Type B pancreatic cell (in vitro differentiated cells): ENCODE data around the gene EIF2S3B. TPM values are rescaled to one million over a fixed set of nuclear protein-coding genes. Genes with fewer than 3 reads are reported as not detected.

Source experiments
- DNase-seq: peaks from one replicate; pipeline ENCODE4 v3.0.0; 2021; ENCODE audit warnings: mixed read lengths; ENCODE audit not compliant: unreplicated experiment; ENCODE audit errors: extremely low spot score
- H3K27ac Mint-ChIP-seq: 2 replicates; pipeline ENCODE4 v1.8.0; 2021; ENCODE audit warnings: mild to moderate bottlenecking, mixed read lengths
- H3K27me3 Mint-ChIP-seq: 2 replicates; pipeline ENCODE4 v1.8.0; 2021; ENCODE audit warnings: mixed read lengths
- H3K36me3 Mint-ChIP-seq: 2 replicates; pipeline ENCODE4 v1.8.0; 2021; ENCODE audit warnings: mixed read lengths
- H3K4me1 Mint-ChIP-seq: one replicate; pipeline ENCODE4 v1.8.0; 2021; ENCODE audit warnings: mixed read lengths; ENCODE audit not compliant: unreplicated experiment
- H3K4me3 Mint-ChIP-seq: 2 replicates; pipeline ENCODE4 v1.8.0; 2021; ENCODE audit warnings: mild to moderate bottlenecking, mixed read lengths
- H3K9me3 Mint-ChIP-seq: 2 replicates; pipeline ENCODE4 v1.8.0; 2021; ENCODE audit warnings: mixed read lengths
- CTCF ChIP-seq: fragments of 200-600 bp; sonication (generic); conservative IDR thresholded peaks from 2 replicates; pipeline ENCODE4 v1.5.0; 2021; ENCODE audit warnings: antibody characterized with exemption, mild to moderate bottlenecking
- total RNA-seq: library from RNA; stranded (reverse); gene quantifications from 2 replicates; pipeline ENCODE4 v1.2.1, GENCODE V29; 2021; ENCODE audit warnings: low replicate concordance

The EIF2S3B gene
- total RNA-seq, 1 donor from 2014 or later, result 0.80 TPM

- DNase-seq, result no peak
- Mint-ChIP-seq H3K27ac (no peak overlapping the region), H3K4me3 (no peak overlapping the region), H3K4me1 (no peaks in the 10 kb centered on the region), H3K9me3 (no peaks in the 10 kb centered on the region), H3K36me3 (no peaks in the 10 kb centered on the region), H3K27me3 (peaks cover 6% of the 10 kb centered on the region)
- no peak for TF ChIP-seq CTCF
Measured at GRCh38 chr12:10540776-10541205, 35.1 kb downstream of the EIF2S3B start.

- Mint-ChIP-seq H3K9me3 (no peaks in the 10 kb centered on the region), H3K27me3 (peaks cover 6% of the 10 kb centered on the region), H3K4me3 (no peak overlapping the region), H3K27ac (no peak overlapping the region), H3K36me3 (no peaks in the 10 kb centered on the region), H3K4me1 (no peaks in the 10 kb centered on the region)
- no peak for TF ChIP-seq CTCF
- DNase-seq, result no peak
Measured at GRCh38 chr12:10543499-10543898, 37.8 kb downstream of the EIF2S3B start.

- no peak for TF ChIP-seq CTCF
- no peak overlapping the region for H3K4me3 Mint-ChIP-seq
- H3K27ac Mint-ChIP-seq, result no peak overlapping the region
- no peaks in the 10 kb centered on the region for H3K9me3 Mint-ChIP-seq
- H3K27me3 Mint-ChIP-seq, result peaks cover 3% of the 10 kb centered on the region
- no peaks in the 10 kb centered on the region for H3K4me1 Mint-ChIP-seq
- no peaks in the 10 kb centered on the region for H3K36me3 Mint-ChIP-seq
- DNase-seq, result no peak
Measured at GRCh38 chr12:10551375-10551774, 45.7 kb downstream of the EIF2S3B start.

GRCh38 chr12:10553148-10553547 lies 47.5 kb downstream of the EIF2S3B start:
- Mint-ChIP-seq H3K27ac (no peak overlapping the region), H3K36me3 (no peaks in the 10 kb centered on the region), H3K9me3 (no peaks in the 10 kb centered on the region), H3K4me1 (no peaks in the 10 kb centered on the region), H3K4me3 (no peak overlapping the region), H3K27me3 (peaks cover 9% of the 10 kb centered on the region)
- no peak for TF ChIP-seq CTCF
- no peak for DNase-seq

GRCh38 chr12:10554228-10554755 lies 48.6 kb downstream of the EIF2S3B start:
- H3K27me3 Mint-ChIP-seq, result peaks cover 9% of the 10 kb centered on the region

More at GRCh38 chr12:10554228-10554755, 48.6 kb downstream of the EIF2S3B start:
- no peak for DNase-seq
- H3K27ac Mint-ChIP-seq, result no peak overlapping the region
- H3K4me1 Mint-ChIP-seq, result no peaks in the 10 kb centered on the region
- TF ChIP-seq CTCF, result no peak
- no peak overlapping the region for H3K4me3 Mint-ChIP-seq
- H3K36me3 Mint-ChIP-seq, result no peaks in the 10 kb centered on the region
- no peaks in the 10 kb centered on the region for H3K9me3 Mint-ChIP-seq
